Mesenchymal stem cell (in vitro differentiated cells and primary cell): ENCODE results near the gene UAP1L1.

ENCODE experiments used
- DNase-seq: peaks from one replicate; pipeline ENCODE4 v3.0.0-alpha.2; 2013
- H2AFZ ChIP-seq: one replicate; pipeline ENCODE4 v1.6.1; 2013; ENCODE audit warnings: low read depth, mild to moderate bottlenecking, control low read depth, inconsistent platforms, low read length, moderate library complexity
- H2AK5ac ChIP-seq: 2 replicates; pipeline ENCODE4 v1.6.1; 2013; ENCODE audit warnings: low read length, moderate library complexity, mild to moderate bottlenecking, inconsistent platforms; ENCODE audit not compliant: severe bottlenecking
- H2BK120ac ChIP-seq: one replicate; pipeline ENCODE4 v1.6.1; 2013; ENCODE audit warnings: low read depth, mild to moderate bottlenecking, inconsistent platforms, low read length, moderate library complexity
- H2BK12ac ChIP-seq, 2 experiments: one replicate each; pipeline ENCODE4 v1.6.1; 2013; ENCODE audit warnings: inconsistent platforms in 2 of 2, low read length in 2 of 2, mild to moderate bottlenecking in 2 of 2, moderate library complexity in 2 of 2, control low read depth in 1 of 2
- H2BK15ac ChIP-seq: one replicate; pipeline ENCODE4 v1.6.1; 2013; ENCODE audit warnings: mild to moderate bottlenecking, low read depth, inconsistent platforms; ENCODE audit not compliant: poor library complexity, severe bottlenecking
- H2BK5ac ChIP-seq: 2 replicates; pipeline ENCODE4 v1.6.1; 2013; ENCODE audit warnings: low read depth, mild to moderate bottlenecking, low read length, control low read depth, inconsistent platforms; ENCODE audit not compliant: poor library complexity, severe bottlenecking
- H3K14ac ChIP-seq, 2 experiments: one replicate each; pipeline ENCODE4 v1.6.1; 2013; ENCODE audit warnings: inconsistent platforms in 2 of 2, low read length in 2 of 2, control low read depth in 1 of 2, mild to moderate bottlenecking in 1 of 2, moderate library complexity in 1 of 2
- H3K18ac ChIP-seq, 2 experiments: one replicate each; pipeline ENCODE4 v1.6.1; 2013; ENCODE audit warnings: inconsistent platforms in 2 of 2, low read length in 2 of 2, control low read depth in 1 of 2, low read depth in 1 of 2, mild to moderate bottlenecking in 1 of 2
- H3K23ac ChIP-seq, 2 experiments: one replicate each; pipeline ENCODE4 v1.6.1; 2013; ENCODE audit warnings: inconsistent platforms in 2 of 2, low read length in 2 of 2, mild to moderate bottlenecking in 2 of 2, moderate library complexity in 2 of 2, control low read depth in 1 of 2
- H3K27ac ChIP-seq: 2 replicates; pipeline ENCODE4 v1.5.1; 2013; ENCODE audit warnings: mild to moderate bottlenecking, moderate library complexity, low read length, control low read depth, inconsistent platforms; ENCODE audit not compliant: poor library complexity, severe bottlenecking
- H3K27me3 ChIP-seq, 2 experiments: 2 replicates each; pipeline versions ENCODE4 v1.6.1 to v1.7.0; 2013; ENCODE audit warnings: low read length in 2 of 2, mild to moderate bottlenecking in 2 of 2, moderate library complexity in 2 of 2, control low read depth in 1 of 2, inconsistent platforms in 1 of 2; ENCODE audit not compliant: control insufficient read depth in 1 of 2, insufficient read depth in 1 of 2
- H3K36me3 ChIP-seq, 2 experiments: 2 replicates each; pipeline versions ENCODE4 v1.6.1 to v1.7.0; 2013; ENCODE audit warnings: low read length in 2 of 2, control low read depth in 1 of 2, inconsistent platforms in 1 of 2, low read depth in 1 of 2, mild to moderate bottlenecking in 1 of 2; ENCODE audit not compliant: insufficient read depth in 2 of 2, control insufficient read depth in 1 of 2
- H3K4ac ChIP-seq, 2 experiments: one replicate each; pipeline ENCODE4 v1.6.1; 2013; ENCODE audit warnings: inconsistent platforms in 2 of 2, low read length in 2 of 2, mild to moderate bottlenecking in 2 of 2, moderate library complexity in 2 of 2, control low read depth in 1 of 2, low read depth in 1 of 2
- H3K4me1 ChIP-seq: 2 replicates; pipeline ENCODE4 v1.6.1; 2013; ENCODE audit warnings: low read depth, low read length, control low read depth; ENCODE audit not compliant: control insufficient read depth, insufficient read depth
- H3K4me2 ChIP-seq: 2 replicates; pipeline ENCODE4 v1.6.1; 2013; ENCODE audit warnings: low read length, mild to moderate bottlenecking, inconsistent platforms; ENCODE audit not compliant: poor library complexity, severe bottlenecking
- H3K4me3 ChIP-seq, 2 experiments: 2 replicates each; pipeline versions ENCODE4 v1.5.1 to v1.7.0; 2013; ENCODE audit warnings: low read length in 2 of 2, mild to moderate bottlenecking in 2 of 2, control low read depth in 1 of 2, low read depth in 1 of 2; ENCODE audit not compliant: insufficient read depth in 1 of 2
- H3K79me1 ChIP-seq: replicated peaks from 2 replicates; pipeline ENCODE4 v1.6.1; 2013; ENCODE audit warnings: mild to moderate bottlenecking, control low read depth, low read length, inconsistent platforms; ENCODE audit not compliant: poor library complexity, severe bottlenecking
- H3K9ac ChIP-seq: 2 replicates; pipeline ENCODE4 v1.7.0; 2013; ENCODE audit warnings: mild to moderate bottlenecking, low read length, moderate library complexity
- H3K9me3 ChIP-seq: 2 replicates; pipeline ENCODE4 v1.7.0; 2013; ENCODE audit warnings: mild to moderate bottlenecking, low read length; ENCODE audit not compliant: control insufficient read depth
- H4K8ac ChIP-seq: one replicate; pipeline ENCODE4 v1.6.1; 2013; ENCODE audit warnings: inconsistent platforms, mild to moderate bottlenecking, low read length, moderate library complexity
- H4K91ac ChIP-seq: one replicate; pipeline ENCODE4 v1.6.1; 2013; ENCODE audit warnings: mild to moderate bottlenecking, low read length, inconsistent platforms
- WGBS: methylation state at CpG from one replicate; pipeline ENCODE4 v1.1.7; 2013; ENCODE audit warnings: mixed read lengths; 5-methylcytosine and 5-hydroxymethylcytosine counted together

The UAP1L1 gene

GRCh38 chr9:137082222-137082924, 5.1 kb downstream of the UAP1L1 start:
- Histone ChIP-seq H2BK15ac (no peak overlapping the region), H2BK12ac (peak overlapping the region in 1 of 2 experiments; percentile 37), H2AK5ac (peak overlapping the region; percentile 29), H4K91ac (no peak overlapping the region), H3K79me1 (peaks cover 37% of the 10 kb centered on the region), H4K8ac (no peak overlapping the region), H2BK120ac (no peak overlapping the region), H3K4ac (peak overlapping the region in 1 of 2 experiments; percentile 37), H2AFZ (no peak overlapping the region), H2BK5ac (no peak overlapping the region), H3K9me3 (no peaks in the 10 kb centered on the region), H3K14ac (peak overlapping the region in 1 of 2 experiments; percentile 5), H3K36me3 (peaks cover 45 to 46% of the 10 kb centered on the region in 2 experiments), H3K4me2 (no peak overlapping the region), H3K27me3 (no peaks in the 10 kb centered on the region), H3K4me1 (peaks cover 51% of the 10 kb centered on the region), H3K23ac (no peak overlapping the region), H3K27ac (peak overlapping the region; percentile 85), H3K4me3 (peak overlapping the region in 1 of 2 experiments; percentile 25), H3K9ac (peak overlapping the region; percentile 74), H3K18ac (peak overlapping the region in 1 of 2 experiments; percentile 13)
- no peak for DNase-seq
- 96% methylated on average over 16 of the region's 16 CpGs for WGBS

GRCh38 chr9:137082925-137083290, 5.6 kb downstream of the UAP1L1 start:
- Histone ChIP-seq H3K18ac (peak overlapping the region in 1 of 2 experiments; percentile 13), H2BK12ac (peak overlapping the region in 1 of 2 experiments; percentile 37), H3K4me1 (peaks cover 51% of the 10 kb centered on the region), H2AFZ (no peak overlapping the region), H2AK5ac (peak overlapping the region; percentile 70), H3K4me2 (no peak overlapping the region), H3K23ac (no peak overlapping the region), H3K9me3 (no peaks in the 10 kb centered on the region), H3K14ac (peak overlapping the region in 1 of 2 experiments; percentile 9), H4K91ac (peak overlapping the region; percentile 57), H3K79me1 (peaks cover 38% of the 10 kb centered on the region), H2BK15ac (peak overlapping the region; percentile 13), H3K9ac (peak overlapping the region; percentile 74), H4K8ac (no peak overlapping the region), H3K4me3 (peak overlapping the region; percentile 9 to 25), H3K27me3 (no peaks in the 10 kb centered on the region), H3K4ac (peak overlapping the region in 1 of 2 experiments; percentile 37), H2BK120ac (no peak overlapping the region), H3K36me3 (peaks cover 45 to 46% of the 10 kb centered on the region in 2 experiments), H3K27ac (peak overlapping the region; percentile 85), H2BK5ac (no peak overlapping the region)
- DNase-seq, result no peak
- WGBS, result 82% methylated on average over 8 of the region's 8 CpGs

- H3K36me3 ChIP-seq, result peaks cover 45 to 48% of the 10 kb centered on the region in 2 experiments
- H2BK15ac ChIP-seq, result peak overlapping the region; percentile 62
- peaks cover 36% of the 10 kb centered on the region for H3K79me1 ChIP-seq
- peak overlapping the region; percentile 9 to 25 for H3K4me3 ChIP-seq
- H3K18ac ChIP-seq, result peak overlapping the region; percentile 11 to 64
- peaks cover 45% of the 10 kb centered on the region for H3K4me1 ChIP-seq
- H2AFZ ChIP-seq, result no peak overlapping the region
- H2AK5ac ChIP-seq, result peak overlapping the region; percentile 70
- H3K23ac ChIP-seq, result no peak overlapping the region
- H3K9ac ChIP-seq, result peak overlapping the region; percentile 74
- peak overlapping the region in 1 of 2 experiments; percentile 9 for H3K14ac ChIP-seq
- peak overlapping the region; percentile 53 to 78 for H3K4ac ChIP-seq
- peak; percentile 97 for DNase-seq
- WGBS, result 16% methylated on average over 11 of the region's 12 CpGs
- peak overlapping the region; percentile 10 for H4K8ac ChIP-seq
- H2BK5ac ChIP-seq, result no peak overlapping the region
- peak overlapping the region; percentile 92 for H4K91ac ChIP-seq
- H3K27me3 ChIP-seq, result no peaks in the 10 kb centered on the region
- H3K9me3 ChIP-seq, result no peaks in the 10 kb centered on the region
- peak overlapping the region; percentile 8 for H3K4me2 ChIP-seq
- H3K27ac ChIP-seq, result peak overlapping the region; percentile 85
- H2BK120ac ChIP-seq, result no peak overlapping the region
- peak overlapping the region in 1 of 2 experiments; percentile 37 for H2BK12ac ChIP-seq
Measured at GRCh38 chr9:137083394-137084004, 6.2 kb downstream of the UAP1L1 start.

GRCh38 chr9:137084526-137084925, 7.2 kb downstream of the UAP1L1 start:
- H3K79me1 ChIP-seq, result peaks cover 37% of the 10 kb centered on the region
- no peak overlapping the region for H2BK5ac ChIP-seq
- no peak overlapping the region for H3K14ac ChIP-seq
- H3K4me3 ChIP-seq, result no peak overlapping the region
- peak overlapping the region; percentile 61 for H4K8ac ChIP-seq
- H3K4me1 ChIP-seq, result peaks cover 42% of the 10 kb centered on the region
- H4K91ac ChIP-seq, result no peak overlapping the region
- H2BK12ac ChIP-seq, result peak overlapping the region in 1 of 2 experiments; percentile 34
- no peak overlapping the region for H2BK120ac ChIP-seq
- peak overlapping the region; percentile 85 for H3K27ac ChIP-seq
- no peak for DNase-seq
- H3K18ac ChIP-seq, result no peak overlapping the region
- H3K9me3 ChIP-seq, result no peaks in the 10 kb centered on the region
- no peak overlapping the region for H3K4ac ChIP-seq
- WGBS, result 85% methylated on average over 8 of the region's 9 CpGs
- peak overlapping the region; percentile 11 for H2AK5ac ChIP-seq
- no peak overlapping the region for H3K23ac ChIP-seq
- H3K36me3 ChIP-seq, result peaks cover 40 to 48% of the 10 kb centered on the region in 2 experiments
- H2AFZ ChIP-seq, result no peak overlapping the region
- H3K9ac ChIP-seq, result peak overlapping the region; percentile 62
- no peak overlapping the region for H3K4me2 ChIP-seq
- no peak overlapping the region for H2BK15ac ChIP-seq
- H3K27me3 ChIP-seq, result no peaks in the 10 kb centered on the region
